ENCODE data around the gene SEMA5B.

SEMA5B gene

DNA sequence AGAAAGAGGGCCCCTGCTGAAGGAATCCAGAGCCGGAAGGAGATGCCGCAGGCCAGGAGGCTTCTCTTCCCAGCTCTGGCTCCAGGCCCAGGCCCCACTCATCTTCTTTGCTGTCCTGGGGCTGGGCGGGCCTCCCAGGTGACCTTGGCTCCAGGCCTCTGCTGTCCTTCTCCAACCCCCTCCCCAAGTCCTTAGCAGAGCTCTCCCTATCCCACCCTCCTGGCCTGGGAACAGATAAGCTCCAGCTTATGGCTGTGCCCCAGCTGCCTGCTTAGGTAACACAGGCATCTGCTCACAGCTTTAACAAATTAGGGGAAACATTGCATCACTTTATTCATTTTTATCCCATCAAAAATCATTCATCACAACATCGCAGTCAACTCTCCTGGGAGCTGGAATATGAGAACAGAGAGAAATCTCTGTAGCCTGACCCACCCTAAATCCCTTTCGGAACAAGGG, 86.9 kb downstream of the SEMA5B start:
- Histone ChIP-seq H3K4me1 (ENCODE audit: insufficient read depth, low read length, severe bottlenecking) (no peaks in the 10 kb centered on the region), H3K27ac (ENCODE audit: low read depth, low read length, poor library complexity, severe bottlenecking) (no peak overlapping the region), H3K9me3 (ENCODE audit: low read length) (no peaks in the 10 kb centered on the region), H3K36me3 (ENCODE audit: insufficient read depth, low read length) (no peaks in the 10 kb centered on the region), H4K20me1 (ENCODE audit: insufficient read depth, low read length) (no peaks in the 10 kb centered on the region), H3K4me2 (ENCODE audit: low read length) (no peak overlapping the region), H3K79me2 (ENCODE audit: insufficient read depth, low read length) (no peaks in the 10 kb centered on the region), H2AFZ (ENCODE audit: low read length) (no peak overlapping the region), H3K4me3 (ENCODE audit: low read depth, low read length, poor library complexity, severe bottlenecking) (no peak overlapping the region), H3K9me2 (ENCODE audit: low read depth, low read length) (no peaks in the 10 kb centered on the region), H3F3A (ENCODE audit: insufficient read depth, low read length) (no peaks in the 10 kb centered on the region), H3K27me3 (ENCODE audit: insufficient read depth, low read length) (no peaks in the 10 kb centered on the region), H3K9ac (ENCODE audit: low read length) (no peak overlapping the region)
- TF ChIP-seq, protein P1, sequence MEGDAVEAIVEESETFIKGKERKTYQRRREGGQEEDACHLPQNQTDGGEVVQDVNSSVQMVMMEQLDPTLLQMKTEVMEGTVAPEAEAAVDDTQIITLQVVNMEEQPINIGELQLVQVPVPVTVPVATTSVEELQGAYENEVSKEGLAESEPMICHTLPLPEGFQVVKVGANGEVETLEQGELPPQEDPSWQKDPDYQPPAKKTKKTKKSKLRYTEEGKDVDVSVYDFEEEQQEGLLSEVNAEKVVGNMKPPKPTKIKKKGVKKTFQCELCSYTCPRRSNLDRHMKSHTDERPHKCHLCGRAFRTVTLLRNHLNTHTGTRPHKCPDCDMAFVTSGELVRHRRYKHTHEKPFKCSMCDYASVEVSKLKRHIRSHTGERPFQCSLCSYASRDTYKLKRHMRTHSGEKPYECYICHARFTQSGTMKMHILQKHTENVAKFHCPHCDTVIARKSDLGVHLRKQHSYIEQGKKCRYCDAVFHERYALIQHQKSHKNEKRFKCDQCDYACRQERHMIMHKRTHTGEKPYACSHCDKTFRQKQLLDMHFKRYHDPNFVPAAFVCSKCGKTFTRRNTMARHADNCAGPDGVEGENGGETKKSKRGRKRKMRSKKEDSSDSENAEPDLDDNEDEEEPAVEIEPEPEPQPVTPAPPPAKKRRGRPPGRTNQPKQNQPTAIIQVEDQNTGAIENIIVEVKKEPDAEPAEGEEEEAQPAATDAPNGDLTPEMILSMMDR (IDR thresholded peaks at IDR 0.05; ENCODE audit: low read length), result no peak
- TF ChIP-seq EZH2 (IDR thresholded peaks at IDR 0.05; ENCODE audit: borderline replicate concordance, low read length), result no peak

DNA sequence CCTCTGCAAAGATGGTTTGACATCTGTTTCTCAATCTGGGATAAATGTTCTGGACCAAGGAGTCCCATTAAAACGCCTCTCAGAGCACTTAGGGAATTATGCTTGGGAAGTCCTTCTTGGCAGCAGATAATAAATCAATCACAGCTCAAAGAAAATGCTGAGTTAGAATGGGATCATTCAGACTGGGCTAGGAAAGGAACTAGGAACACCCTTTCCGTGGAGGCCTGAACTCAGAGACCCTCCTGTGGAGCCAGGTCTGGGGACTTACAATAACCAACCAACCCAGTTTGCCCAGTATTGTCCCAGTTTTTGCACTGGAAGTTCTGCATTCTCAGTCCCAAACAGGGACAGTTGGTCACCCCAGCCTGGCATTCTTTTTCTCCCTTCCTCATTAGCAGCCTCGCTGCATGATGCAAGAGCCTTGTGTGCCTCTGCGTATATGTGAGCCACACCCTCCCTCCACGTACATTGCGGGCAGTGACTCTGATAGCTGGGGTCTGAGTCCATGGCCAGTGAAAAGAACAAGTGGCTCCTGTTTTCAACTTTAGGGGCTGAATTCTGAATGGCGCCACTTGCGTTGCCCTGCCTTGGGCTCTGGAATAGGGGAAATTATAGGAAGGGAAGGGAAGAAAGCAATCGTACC, 88.7 kb downstream of the SEMA5B start:
- no peaks in the 10 kb centered on the region for H4K20me1 ChIP-seq (ENCODE audit: insufficient read depth, low read length)
- no peaks in the 10 kb centered on the region for H3K9me2 ChIP-seq (ENCODE audit: low read depth, low read length)
- H3K27me3 ChIP-seq (ENCODE audit: insufficient read depth, low read length), result no peaks in the 10 kb centered on the region
- no peaks in the 10 kb centered on the region for H3F3A ChIP-seq (ENCODE audit: insufficient read depth, low read length)
- H3K9ac ChIP-seq (ENCODE audit: low read length), result no peak overlapping the region
- H3K36me3 ChIP-seq (ENCODE audit: insufficient read depth, low read length), result no peaks in the 10 kb centered on the region
- no peak overlapping the region for H3K4me3 ChIP-seq (ENCODE audit: low read depth, low read length, poor library complexity, severe bottlenecking)
- H3K4me2 ChIP-seq (ENCODE audit: low read length), result no peak overlapping the region
- H3K9me3 ChIP-seq (ENCODE audit: low read length), result no peaks in the 10 kb centered on the region
- H2AFZ ChIP-seq (ENCODE audit: low read length), result no peak overlapping the region
- TF ChIP-seq EZH2 (IDR thresholded peaks at IDR 0.05; ENCODE audit: borderline replicate concordance, low read length), result no peak
- TF ChIP-seq, protein P1 (IDR thresholded peaks at IDR 0.05; ENCODE audit: low read length), result no peak
- H3K79me2 ChIP-seq (ENCODE audit: insufficient read depth, low read length), result no peaks in the 10 kb centered on the region
- H3K4me1 ChIP-seq (ENCODE audit: insufficient read depth, low read length, severe bottlenecking), result no peaks in the 10 kb centered on the region
- H3K27ac ChIP-seq (ENCODE audit: low read depth, low read length, poor library complexity, severe bottlenecking), result no peak overlapping the region

DNA sequence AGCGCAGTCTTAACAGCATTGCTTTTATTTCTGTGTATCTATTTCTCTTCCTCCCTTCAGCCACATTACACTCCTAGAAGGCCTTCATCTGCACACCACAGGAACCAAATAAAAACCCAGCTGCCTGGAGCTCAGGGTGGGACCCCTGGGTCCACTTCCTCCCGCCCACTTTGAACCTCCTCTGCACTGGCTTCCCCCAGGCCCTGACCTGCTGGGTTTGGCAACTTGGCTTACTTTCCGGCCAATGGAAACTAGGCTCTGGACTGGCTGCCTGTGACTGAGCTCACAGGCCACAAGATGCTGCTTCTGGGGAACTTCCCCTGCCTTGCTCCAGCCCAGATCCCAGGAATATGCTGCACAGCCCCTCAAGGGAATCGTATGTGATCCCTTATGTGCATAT, 89.8 kb downstream of the SEMA5B start:
- H3K9me2 ChIP-seq (ENCODE audit: low read depth, low read length), result no peaks in the 10 kb centered on the region
- no peaks in the 10 kb centered on the region for H3K4me1 ChIP-seq (ENCODE audit: insufficient read depth, low read length, severe bottlenecking)
- H3F3A ChIP-seq (ENCODE audit: insufficient read depth, low read length), result no peaks in the 10 kb centered on the region
- H3K9ac ChIP-seq (ENCODE audit: low read length), result no peak overlapping the region
- H2AFZ ChIP-seq (ENCODE audit: low read length), result no peak overlapping the region
- H3K79me2 ChIP-seq (ENCODE audit: insufficient read depth, low read length), result no peaks in the 10 kb centered on the region
- no peaks in the 10 kb centered on the region for H3K27me3 ChIP-seq (ENCODE audit: insufficient read depth, low read length)
- no peaks in the 10 kb centered on the region for H3K36me3 ChIP-seq (ENCODE audit: insufficient read depth, low read length)
- no peak overlapping the region for H3K4me2 ChIP-seq (ENCODE audit: low read length)
- H3K4me3 ChIP-seq (ENCODE audit: low read depth, low read length, poor library complexity, severe bottlenecking), result no peak overlapping the region
- TF ChIP-seq EZH2 (IDR thresholded peaks at IDR 0.05; ENCODE audit: borderline replicate concordance, low read length), result no peak
- TF ChIP-seq, protein P1 (IDR thresholded peaks at IDR 0.05; ENCODE audit: low read length), result no peak
- no peaks in the 10 kb centered on the region for H3K9me3 ChIP-seq (ENCODE audit: low read length)
- H4K20me1 ChIP-seq (ENCODE audit: insufficient read depth, low read length), result no peaks in the 10 kb centered on the region
- H3K27ac ChIP-seq (ENCODE audit: low read depth, low read length, poor library complexity, severe bottlenecking), result no peak overlapping the region
